Stimulated activated CD4-positive, alpha-beta T cell treated with anti-CD3 and anti-CD28 coated beads, Interleukin-1b, Interleukin-23, amount 100 ng/mL, for 4 hours (primary cell): ENCODE results near the gene TBCD.

ENCODE experiments used
- DNase-seq, 2 donors: peaks; one replicate each; pipeline ENCODE4 v3.0.0-alpha.2; 2020; ENCODE audit warnings: low read depth in 2 of 2

The TBCD gene

DNA sequence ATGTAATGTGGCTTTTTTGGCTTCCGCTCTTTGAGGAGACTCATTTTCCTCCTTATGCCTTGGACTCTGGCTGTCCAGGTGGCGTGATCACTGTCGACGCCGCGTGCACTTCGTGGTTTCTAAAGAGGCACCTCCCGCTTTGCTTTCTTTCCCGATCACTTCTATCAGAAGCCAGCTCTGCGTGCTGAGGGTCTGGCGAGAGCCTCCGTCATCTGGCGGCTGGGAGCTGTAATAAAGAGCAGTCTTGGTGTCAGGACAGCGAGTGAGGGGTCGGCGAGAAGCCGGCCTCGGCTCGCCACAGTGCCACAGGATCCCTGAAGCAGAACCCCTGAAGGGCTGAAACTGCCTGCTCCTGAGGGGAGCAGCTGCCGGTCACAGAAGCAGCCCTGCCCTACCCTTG, 80.5 kb downstream of the TBCD start:
- no peak for DNase-seq

DNA sequence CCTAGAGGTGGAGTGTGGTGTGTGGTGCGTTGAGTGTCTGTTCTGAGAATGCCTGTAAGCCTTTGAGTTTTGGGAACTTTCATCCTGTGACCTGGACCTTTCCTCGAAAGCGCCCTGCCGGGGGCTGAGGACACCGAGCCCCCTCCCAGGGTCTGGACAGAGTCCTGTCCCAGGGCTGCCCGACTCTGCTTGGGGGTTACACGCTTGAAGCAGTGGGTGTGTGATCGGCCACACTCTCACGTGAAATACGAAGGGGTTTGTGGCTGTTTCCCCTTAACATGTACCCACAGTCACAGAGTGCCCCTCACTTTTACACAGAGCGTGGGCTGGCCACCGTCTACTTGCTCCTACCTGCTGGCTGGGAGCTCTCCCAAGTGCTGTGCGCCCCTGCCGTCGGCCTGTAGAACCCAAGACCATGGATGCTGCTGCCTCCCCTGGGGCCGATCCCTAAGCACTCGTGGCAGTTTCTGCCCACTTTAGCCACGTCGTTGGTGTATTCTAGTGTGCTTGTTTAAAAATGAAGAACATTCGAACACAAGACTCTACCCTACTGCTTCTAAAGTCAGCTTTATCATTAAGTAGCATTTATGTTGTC, 81.1 kb downstream of the TBCD start:
- DNase-seq: no peak

DNA sequence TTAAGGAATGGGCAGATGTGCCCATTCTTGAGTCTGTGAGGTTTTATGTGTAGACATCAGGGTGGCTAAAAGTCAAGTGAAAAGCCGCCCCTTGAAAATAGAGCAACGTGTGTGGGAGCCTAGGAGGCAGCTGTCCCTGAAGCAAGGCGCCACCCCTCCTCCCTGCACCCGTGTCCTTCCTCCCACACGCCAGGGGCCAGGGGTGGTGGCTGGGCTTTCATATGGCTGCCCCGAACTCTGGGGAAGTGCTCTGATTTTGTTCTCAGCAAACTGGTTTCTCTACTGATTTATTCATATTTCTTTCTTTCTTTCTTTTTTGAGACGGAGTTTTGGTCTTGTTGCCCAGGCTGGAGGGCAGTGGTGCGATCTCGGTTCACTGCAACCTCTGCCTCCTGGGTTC, 83.3 kb downstream of the TBCD start:
- DNase-seq: no peak

DNA sequence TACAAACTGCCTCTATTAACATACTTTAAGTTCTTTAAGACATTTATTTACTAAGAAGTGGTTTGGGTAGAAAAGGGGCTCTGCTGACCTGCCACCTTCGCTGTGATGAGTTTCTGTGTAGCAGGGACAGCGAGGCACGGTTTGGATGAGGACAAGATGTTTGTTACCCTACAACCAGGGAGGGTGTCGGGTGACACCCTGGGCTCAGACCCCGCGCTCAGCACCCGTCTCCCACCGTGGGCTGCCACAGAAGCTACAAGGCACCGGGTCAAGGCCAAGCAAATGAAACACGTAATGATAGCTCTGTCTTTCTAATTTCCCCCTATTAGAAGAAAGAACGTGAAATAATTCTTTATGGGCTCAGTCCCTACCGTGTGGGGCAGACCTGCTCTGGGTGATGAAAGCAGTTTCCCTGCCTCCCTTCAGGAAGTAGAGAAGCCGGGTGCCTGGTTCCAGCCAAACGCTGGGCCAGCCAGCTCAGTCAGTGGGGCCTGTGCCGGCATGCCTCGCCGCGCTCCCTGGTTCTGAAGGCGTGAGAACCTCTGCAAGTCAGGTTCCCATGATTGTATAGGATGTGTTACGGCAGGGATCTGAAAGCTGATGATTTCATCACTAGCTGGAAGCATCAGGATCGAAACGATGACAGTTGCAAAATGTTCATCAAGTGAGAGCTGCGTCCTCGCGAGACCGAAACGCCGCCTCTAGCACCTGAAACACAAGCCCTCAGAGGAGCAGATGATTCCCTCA, 84.1 kb downstream of the TBCD start:
- DNase-seq: no peak

DNA sequence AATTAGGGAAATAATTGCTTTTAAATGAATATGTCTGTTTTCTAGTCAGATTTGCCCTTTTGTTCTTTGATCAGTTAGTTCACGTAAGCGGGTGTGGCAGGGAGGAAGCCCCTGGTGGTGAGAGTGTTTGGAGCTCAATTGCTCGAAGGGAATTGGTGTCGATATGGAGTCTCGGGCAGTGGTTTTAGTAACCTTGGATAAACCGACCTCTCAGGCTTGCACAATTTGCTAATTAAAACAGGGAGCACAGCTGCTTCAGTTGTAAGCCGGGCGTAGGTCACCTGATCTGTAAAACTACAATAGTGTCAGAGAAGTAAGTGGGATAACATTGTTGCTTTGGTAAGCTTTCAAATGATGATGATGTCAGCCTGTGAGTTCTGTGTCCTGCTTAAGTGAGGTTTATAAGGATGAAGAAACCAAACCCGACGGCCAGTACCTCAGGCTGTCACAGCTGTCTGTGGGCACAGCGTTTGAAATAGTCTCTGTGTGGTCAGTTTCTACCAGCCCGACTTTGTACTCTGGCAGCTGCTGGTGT, 85.0 kb downstream of the TBCD start:
- no peak for DNase-seq

DNA sequence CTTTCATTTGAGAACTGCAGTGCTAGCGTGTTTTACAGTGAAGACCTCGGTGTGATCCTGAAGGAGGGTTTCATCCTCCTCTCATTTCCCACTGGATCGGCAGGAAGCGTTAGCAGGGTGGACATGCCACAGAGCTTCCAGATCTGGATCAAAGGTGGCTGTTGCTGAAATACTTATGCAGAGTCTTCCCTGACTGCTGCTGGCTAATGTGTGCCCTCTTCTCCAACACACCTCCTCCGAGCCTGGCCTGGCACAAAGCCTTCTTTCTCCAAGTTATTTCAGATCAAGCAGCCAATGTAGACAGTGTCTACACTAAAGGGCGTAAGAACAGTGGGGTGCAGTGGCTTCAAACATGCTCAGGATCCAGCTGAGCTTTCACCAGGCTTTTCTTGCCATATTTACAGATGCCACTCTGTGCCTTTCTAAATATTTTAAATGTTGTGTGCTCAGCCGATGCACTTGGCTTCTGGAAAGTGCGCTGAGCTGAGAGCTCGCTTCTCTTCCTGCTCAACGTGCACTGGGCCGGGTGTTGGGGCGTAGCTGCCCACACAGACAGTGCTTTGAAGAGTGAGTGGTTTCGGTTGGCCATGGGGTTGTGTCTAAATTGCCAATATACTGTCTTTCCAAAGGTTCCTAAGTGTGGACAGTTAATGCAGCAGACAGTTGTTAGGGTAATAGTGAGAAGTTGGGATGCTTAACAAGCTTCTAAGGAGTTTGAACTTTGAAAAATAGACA, 85.9 kb downstream of the TBCD start:
- DNase-seq: no peak

DNA sequence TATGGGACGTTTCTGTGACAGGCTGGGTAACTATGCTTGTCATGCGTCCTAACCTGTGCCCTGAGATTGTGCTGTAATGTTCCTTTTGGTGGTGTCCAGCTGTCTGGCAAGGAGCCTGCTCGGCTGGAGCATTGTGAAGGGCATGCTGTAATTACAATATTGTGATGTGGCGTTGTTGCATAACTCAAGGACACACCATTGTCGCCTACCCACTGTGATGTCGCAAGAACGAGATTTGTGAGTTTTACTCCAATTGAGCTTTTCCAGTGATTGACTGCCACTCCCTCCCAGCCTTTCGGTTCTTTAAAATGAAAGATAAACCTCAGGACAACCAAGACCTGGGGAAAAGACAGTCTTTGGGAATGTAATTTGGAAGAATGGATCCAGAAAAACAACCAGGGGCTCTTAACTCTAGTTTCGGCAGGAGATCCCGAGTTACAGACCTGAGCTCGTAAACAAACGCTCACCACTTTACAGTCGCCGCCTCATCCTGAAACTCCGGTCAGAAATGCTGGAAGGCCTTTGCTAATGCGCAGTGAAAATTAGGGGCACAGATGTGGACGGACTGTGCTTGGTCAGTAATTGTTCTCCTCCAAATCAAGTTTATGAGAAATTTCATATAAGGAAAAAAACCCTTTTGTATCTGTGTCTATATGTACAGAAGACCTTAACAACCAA, 86.7 kb downstream of the TBCD start:
- DNase-seq: no peak

DNA sequence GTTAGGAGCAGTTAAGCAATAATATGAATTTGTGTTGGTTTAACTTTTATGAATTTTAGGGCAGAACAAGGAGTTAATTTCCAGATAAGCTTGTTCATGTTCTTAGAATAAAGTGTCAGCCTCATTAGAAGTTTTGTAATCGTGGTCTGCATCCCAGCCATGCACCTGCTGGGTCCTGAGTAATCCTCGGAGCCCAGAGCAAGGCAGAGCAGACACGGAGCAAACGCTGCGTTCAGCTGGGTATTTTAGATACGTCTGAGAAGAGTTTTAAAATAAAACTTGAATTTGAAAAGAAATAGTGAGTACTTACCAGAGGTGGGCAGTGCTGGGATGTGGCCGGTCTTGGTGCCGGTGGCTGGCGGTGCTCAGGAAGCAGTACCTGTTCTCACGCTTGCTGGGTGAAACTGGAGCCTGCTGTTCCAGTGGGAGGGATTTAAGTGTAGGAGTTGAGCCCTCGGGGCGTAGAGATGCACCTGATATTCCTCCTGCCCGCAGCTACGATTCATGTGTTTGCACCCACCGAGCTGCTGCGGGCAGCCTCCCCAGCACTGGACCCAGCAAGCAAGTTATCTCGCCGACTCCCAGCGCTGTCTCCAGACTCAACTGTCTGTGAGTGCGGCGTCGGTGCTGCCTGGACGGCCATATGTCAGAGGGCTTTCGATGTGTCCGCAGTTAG, 87.9 kb downstream of the TBCD start, which contains the start of gene ZNF750:
TSS of gene ZNF750 (minus strand) at position 406 of the 676 bp plus-strand sequence. CDS start 7,568 bp downstream, outside the sequence.
- DNase-seq: no peak

DNA sequence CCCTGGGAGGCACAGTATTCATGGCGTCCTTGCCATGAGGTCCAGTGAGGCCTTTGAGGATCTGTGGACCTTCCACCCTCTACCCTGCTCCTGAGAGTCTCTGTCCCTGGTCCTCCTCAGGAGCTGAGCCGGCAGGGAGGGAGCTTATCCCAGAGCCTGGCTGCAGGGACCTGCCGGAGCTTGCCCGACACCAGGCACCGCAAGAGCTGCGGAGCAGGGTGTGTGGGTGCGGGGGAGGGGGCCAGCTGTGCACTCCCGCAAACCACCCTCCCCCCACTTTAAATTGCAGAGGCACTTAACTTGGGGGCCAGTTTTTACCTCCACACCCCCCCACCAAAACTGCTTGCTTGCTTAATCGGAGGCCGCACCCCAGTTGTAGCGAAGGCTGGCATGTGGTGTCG, 88.6 kb downstream of the TBCD start:
- DNase-seq: no peak

DNA sequence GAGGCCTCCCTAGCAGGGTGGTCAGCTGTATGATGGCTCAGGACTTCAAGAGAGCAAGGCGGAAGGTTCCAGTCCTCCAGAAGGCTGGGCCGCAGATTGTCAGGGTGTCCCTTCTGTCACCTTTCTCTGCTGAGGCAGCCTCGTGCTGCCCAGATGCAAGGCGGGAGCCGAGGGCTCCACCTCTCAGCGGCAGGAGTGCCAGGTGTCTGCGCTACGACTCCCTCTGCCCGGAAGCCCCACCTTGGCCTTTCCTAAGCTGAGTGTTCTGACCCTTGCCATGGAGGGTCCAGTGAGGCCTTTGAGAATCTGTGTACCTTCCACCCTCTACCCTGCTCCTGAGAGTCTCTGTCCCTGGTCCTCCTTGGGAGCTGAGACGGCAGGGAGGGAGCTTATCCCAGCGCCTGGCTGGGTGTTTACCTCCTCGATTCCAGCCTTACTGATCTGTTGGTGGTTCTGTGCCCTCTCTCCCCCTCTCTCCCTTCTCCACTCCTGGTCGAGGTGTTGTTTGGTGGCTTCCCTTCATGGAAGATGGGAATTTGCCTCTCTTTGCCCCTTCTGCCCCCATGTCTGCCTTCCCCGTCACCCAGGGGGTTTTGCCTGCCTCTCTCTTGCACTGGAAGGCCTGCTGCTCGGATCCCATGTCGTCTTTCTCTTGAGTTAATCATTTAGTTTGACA, 90.2 kb downstream of the TBCD start:
- DNase-seq: no peak

DNA sequence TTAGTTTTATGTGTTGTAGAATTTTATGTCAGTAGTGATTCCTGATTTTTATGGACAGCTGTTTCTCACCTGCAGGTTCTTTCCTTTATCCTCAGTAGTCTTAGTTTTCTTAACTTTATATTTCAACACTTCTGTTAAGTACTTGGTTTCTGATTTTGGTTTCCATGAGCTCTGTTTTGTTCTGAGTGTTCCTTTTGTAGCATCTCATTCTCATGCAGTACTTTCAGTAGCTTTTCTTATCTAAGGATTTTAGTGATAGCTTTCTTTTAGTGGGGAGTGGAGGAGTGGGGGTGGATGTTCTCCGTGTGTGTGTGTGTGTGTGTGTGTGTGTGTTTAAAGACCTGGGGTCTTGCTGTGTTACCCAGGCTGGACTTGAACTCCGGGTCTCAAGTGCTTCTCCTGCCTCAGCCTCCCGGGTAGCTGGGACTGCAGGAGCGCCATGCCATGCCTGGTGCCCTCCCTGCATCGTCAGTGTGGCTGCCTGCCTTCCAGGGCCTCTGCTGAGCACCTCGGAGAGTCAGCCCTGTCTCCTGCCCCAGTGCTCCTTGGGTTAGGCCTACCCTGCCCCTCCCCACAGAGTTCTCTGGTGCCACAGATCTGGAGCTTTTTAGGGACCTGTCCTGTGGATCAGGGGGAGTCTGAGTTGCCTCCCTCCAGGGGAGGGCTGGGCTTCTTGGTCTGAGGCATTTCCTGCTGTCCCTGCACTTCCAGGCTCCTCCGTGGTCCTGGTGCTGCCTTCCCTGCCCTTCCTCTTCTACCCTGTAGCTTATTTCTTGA, 92.2 kb downstream of the TBCD start:
- DNase-seq: no peak

DNA sequence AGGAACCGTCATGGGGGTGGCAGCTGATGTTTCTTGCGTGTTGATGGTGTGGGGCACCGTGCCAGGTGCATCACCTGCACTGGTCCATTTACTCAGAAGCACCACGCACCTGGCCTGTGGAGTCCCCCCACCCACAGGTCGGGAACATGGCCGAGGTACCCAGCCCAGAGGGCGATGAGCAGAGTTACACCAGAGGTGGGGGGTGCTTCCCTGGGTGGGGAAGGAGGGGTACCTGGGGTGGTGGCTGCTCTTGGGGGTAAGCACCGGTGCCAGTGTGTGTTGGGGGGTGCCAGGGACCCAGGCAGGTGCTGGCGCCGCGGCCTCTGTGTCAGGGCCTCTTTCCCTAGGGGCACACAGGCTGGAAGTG, 92.9 kb downstream of the TBCD start:
- DNase-seq: no peak

DNA sequence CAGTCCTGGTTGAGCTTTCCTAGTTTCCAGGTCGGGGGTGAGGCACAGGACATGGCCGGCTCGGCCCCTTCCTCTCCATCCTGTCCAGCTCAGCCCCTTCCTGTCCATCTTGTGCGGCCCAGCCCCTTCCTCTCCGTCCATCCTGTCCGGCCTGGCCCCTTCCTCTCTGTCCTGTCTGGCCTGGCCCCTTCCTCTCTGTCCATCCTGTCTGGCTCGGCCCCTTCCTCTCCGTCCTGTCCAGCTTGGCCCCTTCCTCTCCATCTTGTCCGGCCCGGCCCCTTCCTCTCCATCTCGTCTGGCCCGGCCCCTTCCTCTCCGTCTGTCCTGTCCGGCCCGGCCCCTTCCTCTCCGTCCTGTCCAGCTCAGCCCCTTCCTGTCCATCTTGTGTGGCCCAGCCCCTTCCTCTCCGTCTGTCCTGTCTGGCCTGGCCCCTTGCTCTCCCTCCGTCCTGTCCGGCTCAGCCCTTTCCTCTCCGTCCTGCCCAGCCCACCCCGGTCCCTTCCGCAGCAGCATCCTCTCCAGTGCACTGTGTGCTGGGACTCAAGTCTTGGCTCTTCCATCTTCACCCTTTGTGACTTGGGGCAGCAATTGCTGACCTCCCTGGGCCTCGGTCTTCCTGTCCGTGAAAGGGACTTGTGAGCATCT, 93.4 kb downstream of the TBCD start:
- no peak for DNase-seq

DNA sequence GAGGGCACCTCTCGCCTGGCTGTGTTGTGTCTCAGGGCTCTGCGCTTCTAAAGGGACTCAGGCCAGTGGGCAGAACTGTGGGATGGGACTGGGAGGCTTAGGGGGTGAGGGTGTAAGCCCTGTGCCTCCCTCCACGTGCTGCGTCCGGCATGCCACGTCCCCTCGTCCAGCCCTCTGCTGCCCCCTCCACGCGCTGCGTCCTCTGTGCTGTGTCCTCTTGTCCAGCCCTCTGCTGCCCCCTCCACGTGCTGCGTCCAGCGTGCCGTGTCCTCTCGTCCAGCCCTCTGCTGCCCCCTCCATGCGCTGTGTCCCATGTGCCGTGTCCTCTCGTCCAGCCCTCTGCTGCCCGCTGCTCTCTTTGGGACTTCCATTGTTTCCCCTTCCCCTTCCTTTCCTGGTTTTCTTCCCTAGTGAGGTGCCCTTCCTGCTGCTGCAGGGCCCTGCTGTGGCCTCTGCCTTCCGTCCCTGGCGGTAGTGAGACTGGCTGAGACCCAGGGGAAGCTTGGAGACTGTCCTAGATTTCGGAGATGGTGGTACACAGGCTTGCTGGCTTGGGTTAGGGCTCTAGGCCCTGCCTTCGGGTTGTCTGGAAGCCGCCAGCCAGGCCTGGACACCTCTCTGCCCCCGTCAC, 94.3 kb downstream of the TBCD start:
- DNase-seq: no peak

DNA sequence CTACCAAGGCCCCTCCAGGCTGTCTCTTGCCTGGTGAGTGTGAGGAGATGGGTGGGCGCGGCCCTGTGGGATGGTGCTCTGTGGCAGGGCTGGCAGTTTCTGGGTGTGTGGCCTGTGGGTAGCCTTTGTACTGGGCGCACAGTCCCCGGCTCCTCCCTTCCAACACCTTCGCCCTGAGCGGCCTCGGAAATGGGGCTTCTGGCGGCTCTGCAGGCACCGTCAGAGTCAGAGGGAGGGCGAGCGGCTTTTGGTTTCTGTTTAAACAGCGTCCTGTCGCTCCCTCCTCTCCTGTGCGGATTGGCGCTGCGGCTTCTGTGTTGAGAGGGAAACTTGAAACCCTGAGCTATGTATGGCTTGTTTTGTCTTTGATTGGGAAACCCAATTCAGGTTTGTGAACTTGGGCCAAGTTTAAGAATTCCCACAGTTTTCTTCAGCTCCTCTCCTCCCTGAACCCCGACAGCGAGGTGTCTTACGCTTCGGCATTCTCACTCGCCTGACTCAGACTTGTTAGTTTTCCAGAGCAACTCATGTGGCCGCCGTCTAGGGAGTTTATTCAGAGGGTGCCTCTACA, 96.2 kb downstream of the TBCD start:
- no peak for DNase-seq

DNA sequence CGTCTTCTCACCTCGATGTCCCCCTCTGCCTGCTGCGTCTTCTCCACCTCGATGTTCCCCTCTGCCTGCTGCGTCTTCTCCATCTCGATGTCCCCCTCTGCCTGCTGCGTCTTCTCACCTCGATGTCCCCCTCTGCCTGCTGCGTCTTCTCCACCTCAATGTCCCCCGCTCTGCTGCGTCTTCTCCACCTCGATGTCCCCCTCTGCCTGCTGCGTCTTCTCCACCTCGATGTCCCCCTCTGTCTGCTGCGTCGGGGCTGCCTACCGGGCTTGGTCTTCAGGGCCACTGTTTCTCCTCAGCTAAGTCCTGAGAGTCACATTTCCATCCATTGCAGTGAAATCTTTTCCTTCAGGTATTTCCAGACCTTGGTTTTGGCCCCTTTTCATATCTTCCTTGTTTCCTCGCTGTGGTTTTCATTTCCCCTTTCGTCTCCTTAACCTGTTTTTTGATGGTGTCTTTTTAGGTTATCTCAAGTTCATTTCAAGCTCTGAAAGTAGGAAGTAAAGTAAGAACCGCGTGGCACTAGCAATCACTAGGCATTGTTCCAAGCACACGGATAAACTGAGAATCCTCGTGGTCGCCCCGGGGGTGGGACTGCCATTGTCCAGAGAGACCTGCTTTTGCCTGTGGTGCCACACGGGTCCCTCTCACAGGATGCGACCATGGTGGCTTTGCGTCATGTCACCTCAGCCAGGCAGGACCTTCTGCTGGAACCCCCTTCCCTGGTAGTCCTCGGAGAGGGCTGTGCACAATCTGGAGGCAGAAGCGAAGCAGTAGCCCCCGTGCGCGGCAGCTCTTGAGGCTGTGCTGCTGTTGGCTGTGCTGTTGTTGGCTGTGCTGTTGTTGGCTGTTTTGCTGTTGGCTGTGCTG, 97.4 kb downstream of the TBCD start:
- no peak for DNase-seq

DNA sequence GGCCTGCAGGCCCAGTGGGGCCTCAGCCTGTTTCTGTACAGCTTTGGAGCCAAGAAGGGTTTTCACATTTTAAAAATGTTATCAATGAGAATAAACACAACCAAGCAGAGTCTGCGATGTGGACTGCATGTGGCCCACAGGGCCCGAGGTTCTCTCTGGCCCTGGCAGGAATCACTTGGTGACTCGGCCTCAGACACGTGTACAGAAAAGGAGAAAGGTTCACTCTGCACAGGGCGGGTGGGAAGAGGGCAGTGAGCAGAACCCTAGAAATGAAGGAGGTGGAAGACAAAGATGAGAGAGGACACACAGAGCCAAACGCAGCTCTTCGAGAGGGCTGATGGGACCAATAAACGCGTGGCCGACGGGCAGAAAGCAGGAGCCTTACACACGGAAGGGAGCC, 99.5 kb downstream of the TBCD start:
- DNase-seq: no peak

DNA sequence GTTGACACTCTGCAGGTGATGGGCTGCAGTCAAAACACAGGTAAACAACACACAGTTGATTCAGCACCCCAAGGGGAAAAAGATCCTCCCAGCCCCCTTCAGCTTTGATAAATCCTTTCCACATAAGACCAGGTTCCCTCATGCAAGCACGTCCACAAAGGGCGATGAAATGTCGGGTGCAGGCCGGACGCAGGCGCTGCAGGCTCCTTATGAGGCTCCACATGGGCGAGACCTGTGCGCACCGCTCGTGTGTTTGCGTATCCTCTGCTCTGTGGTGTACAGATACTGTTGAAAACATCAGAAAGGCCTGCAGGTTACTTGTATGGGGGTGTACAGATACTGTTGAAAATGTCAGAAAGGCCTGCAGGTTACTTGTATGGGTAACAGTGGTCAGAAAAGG, 102.4 kb downstream of the TBCD start:
- no peak for DNase-seq
